Keratinocyte (primary cell): ENCODE results near the gene SKP1. TPM values are rescaled to one million over a fixed set of nuclear protein-coding genes. Genes with fewer than 3 reads are reported as not detected.

Experiments
- DNase-seq: peaks from one replicate; pipeline ENCODE4 v3.0.0-alpha.2; 2011; ENCODE audit warnings: low read depth, missing footprints, low spot score
- FAIRE-seq: peaks from 2 replicates; lab custom pipeline; 2011; peaks lifted over from hg19 to GRCh38; lab: Jason Lieb, UNC
- H2AFZ ChIP-seq: 2 replicates; pipeline ENCODE4 v1.6.0; 2012; ENCODE audit warnings: low read length, control low read depth, inconsistent platforms; ENCODE audit not compliant: control insufficient read depth
- H3K27ac ChIP-seq: 2 replicates; pipeline ENCODE4 v1.5.1; 2011; ENCODE audit warnings: low read length; ENCODE audit not compliant: control insufficient read depth, insufficient read depth
- H3K27me3 ChIP-seq: 3 replicates; pipeline ENCODE4 v1.6.0; 2011; ENCODE audit warnings: low read length; ENCODE audit not compliant: control insufficient read depth, insufficient read depth; ENCODE audit errors: extremely low read depth
- H3K36me3 ChIP-seq, 2 experiments: 2 replicates in 1 of 2; 3 replicates in 1 of 2; pipeline ENCODE4 v1.5.1; 2011; ENCODE audit warnings: low read length in 2 of 2, mild to moderate bottlenecking in 1 of 2; ENCODE audit not compliant: control insufficient read depth in 2 of 2, insufficient read depth in 2 of 2; ENCODE audit errors: extremely low read depth in 1 of 2
- H3K4me1 ChIP-seq: 3 replicates; pipeline ENCODE4 v1.5.1; 2011; ENCODE audit warnings: low read length; ENCODE audit not compliant: control insufficient read depth, insufficient read depth; ENCODE audit errors: extremely low read depth
- H3K4me2 ChIP-seq: 3 replicates; pipeline ENCODE4 v1.6.0; 2011; ENCODE audit warnings: low read depth, low read length; ENCODE audit not compliant: control insufficient read depth, insufficient read depth; ENCODE audit errors: extremely low read depth
- H3K4me3 ChIP-seq, 3 experiments: fragments of 200-600 bp in 1 of 3; sonication (generic) in 1 of 3; 2 replicates in 2 of 3; 3 replicates in 1 of 3; pipeline ENCODE4 v1.5.1; 2011 to 2016; ENCODE audit warnings: low read length in 3 of 3, mild to moderate bottlenecking in 3 of 3, control low read depth in 2 of 3, inconsistent platforms in 1 of 3, low read depth in 1 of 3, mixed read lengths in 1 of 3, mixed run types in 1 of 3, moderate library complexity in 1 of 3; ENCODE audit not compliant: control insufficient read depth in 2 of 3, insufficient read depth in 2 of 3; ENCODE audit errors: extremely low read depth in 1 of 3
- H3K79me2 ChIP-seq: 2 replicates; pipeline ENCODE4 v1.6.0; 2012; ENCODE audit warnings: low read length; ENCODE audit not compliant: control insufficient read depth, insufficient read depth
- H3K9ac ChIP-seq: 3 replicates; pipeline ENCODE4 v1.6.0; 2011; ENCODE audit warnings: low read length; ENCODE audit not compliant: control insufficient read depth, insufficient read depth; ENCODE audit errors: extremely low read depth
- H3K9me1 ChIP-seq: 3 replicates; pipeline ENCODE4 v1.6.0; 2011; ENCODE audit warnings: low read length; ENCODE audit not compliant: control insufficient read depth, insufficient read depth; ENCODE audit errors: extremely low read depth
- H3K9me3 ChIP-seq: 2 replicates; pipeline ENCODE4 v1.5.1; 2012; ENCODE audit warnings: low read depth, low read length; ENCODE audit not compliant: control insufficient read depth
- H4K20me1 ChIP-seq: 3 replicates; pipeline ENCODE4 v1.6.0; 2011; ENCODE audit warnings: low read length; ENCODE audit not compliant: control insufficient read depth, insufficient read depth; ENCODE audit errors: extremely low read depth
- EZH2 ChIP-seq: IDR thresholded peaks from one replicate; pipeline ENCODE4 v1.6.1; 2012; ENCODE audit warnings: inconsistent platforms, mild to moderate bottlenecking, low read length, moderate library complexity
- dilution Hi-C: fragments of 300-500 bp; cut with MboI; formaldehyde crosslinking; loops from one replicate; pipeline ENCODE4 v1.7.0; 2020; ENCODE audit warnings: low sequenced_read_pairs; ENCODE audit not compliant: extremely low pct_ligation_motif_present
- polyA plus RNA-seq, 5 experiments: library from polyadenylated mRNA; depleted of rRNA in 3 of 5; stranded (reverse) in 3 of 5; stranded (forward) in 1 of 5; unstranded in 1 of 5; fragments of >200 nt; gene quantifications; 1 replicate in 1 of 5; 2 replicates in 3 of 5; 3 replicates in 1 of 5; pipeline versions ENCODE4 v1.2.1 to v1.2.3, GENCODE V29; 2011 to 2012; ENCODE audit warnings: missing spikeins in 2 of 5, low read depth in 1 of 5, low replicate concordance in 1 of 5
- TF ChIP-seq, protein P1 (sequence below), 3 experiments: IDR thresholded peaks in 1 of 3; conservative IDR thresholded peaks in 1 of 3; optimal IDR thresholded peaks in 1 of 3; 2 replicates in 2 of 3; 3 replicates in 1 of 3; pipeline versions ENCODE3 to v1.5.1; 2011; ENCODE audit warnings: low read length in 3 of 3, mild to moderate bottlenecking in 3 of 3, moderate library complexity in 2 of 3, control low read depth in 1 of 3, inconsistent platforms in 1 of 3; ENCODE audit not compliant: insufficient read depth in 2 of 3; ENCODE audit errors: extremely low read depth in 1 of 3

Gene SKP1
- polyA plus RNA-seq, 1 donor (not counting 4 experiments of a cell fraction or from before 2014, with no cell fraction given) = 444 TPM

DNA sequence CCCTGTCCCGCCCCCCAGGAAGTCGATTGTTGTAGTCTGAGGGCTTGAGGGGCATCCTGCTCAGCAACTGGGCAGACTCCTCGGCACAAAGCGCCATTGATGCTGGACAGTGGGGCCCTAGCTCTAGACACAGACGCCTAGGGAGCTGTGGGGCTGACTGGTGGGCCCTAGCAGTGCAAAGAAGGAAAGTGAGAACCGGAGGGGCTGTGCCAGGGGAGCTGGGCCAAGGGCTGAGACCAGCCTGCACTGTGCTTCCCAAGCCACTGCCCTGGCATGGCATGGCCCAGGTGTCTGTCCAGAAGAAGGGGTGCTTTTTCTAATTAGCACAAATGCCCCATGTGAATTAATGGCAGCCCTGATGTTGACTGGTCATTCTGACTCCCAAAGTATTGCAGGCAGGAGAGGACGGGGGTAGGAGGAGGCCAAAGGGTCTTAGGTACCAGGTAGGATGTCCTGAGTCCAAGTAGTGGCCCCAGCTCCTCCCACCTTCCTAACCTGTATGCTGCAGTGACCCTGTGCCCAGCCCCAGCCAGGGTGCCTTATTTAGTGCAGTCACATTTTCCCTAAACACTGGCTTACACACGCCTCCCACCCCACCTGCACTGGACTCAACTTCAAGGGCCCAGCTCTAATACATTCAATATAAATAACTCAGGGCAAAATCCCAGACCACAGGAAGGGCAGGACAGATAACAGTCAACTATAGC, 46.4 kb downstream of the SKP1 start:
- Histone ChIP-seq H2AFZ (no peak overlapping the region), H3K36me3 (peaks cover 8 to 16% of the 10 kb centered on the region in 2 experiments), H4K20me1 (peaks cover 4% of the 10 kb centered on the region), H3K27ac (no peak overlapping the region), H3K9me1 (no peaks in the 10 kb centered on the region), H3K79me2 (no peaks in the 10 kb centered on the region), H3K9me3 (no peaks in the 10 kb centered on the region), H3K9ac (no peak overlapping the region), H3K27me3 (no peaks in the 10 kb centered on the region), H3K4me2 (no peak overlapping the region), H3K4me1 (peaks cover 10% of the 10 kb centered on the region), H3K4me3 (no peak overlapping the region)
- DNase-seq (no peak), FAIRE-seq (no peak)
- dilution Hi-C loops = no loop called here
- no peak for TF ChIP-seq EZH2
- TF ChIP-seq, protein P1, sequence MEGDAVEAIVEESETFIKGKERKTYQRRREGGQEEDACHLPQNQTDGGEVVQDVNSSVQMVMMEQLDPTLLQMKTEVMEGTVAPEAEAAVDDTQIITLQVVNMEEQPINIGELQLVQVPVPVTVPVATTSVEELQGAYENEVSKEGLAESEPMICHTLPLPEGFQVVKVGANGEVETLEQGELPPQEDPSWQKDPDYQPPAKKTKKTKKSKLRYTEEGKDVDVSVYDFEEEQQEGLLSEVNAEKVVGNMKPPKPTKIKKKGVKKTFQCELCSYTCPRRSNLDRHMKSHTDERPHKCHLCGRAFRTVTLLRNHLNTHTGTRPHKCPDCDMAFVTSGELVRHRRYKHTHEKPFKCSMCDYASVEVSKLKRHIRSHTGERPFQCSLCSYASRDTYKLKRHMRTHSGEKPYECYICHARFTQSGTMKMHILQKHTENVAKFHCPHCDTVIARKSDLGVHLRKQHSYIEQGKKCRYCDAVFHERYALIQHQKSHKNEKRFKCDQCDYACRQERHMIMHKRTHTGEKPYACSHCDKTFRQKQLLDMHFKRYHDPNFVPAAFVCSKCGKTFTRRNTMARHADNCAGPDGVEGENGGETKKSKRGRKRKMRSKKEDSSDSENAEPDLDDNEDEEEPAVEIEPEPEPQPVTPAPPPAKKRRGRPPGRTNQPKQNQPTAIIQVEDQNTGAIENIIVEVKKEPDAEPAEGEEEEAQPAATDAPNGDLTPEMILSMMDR (optimal IDR thresholded peaks at IDR 0.05 in 1 of 3, IDR thresholded peaks at IDR 0.05 in 1 of 3, conservative IDR thresholded peaks at IDR 0.05 in 1 of 3; ENCODE audit: extremely low read depth in 1 of 3, insufficient read depth in 2 of 3, low read length in 3 of 3) = no peak

DNA sequence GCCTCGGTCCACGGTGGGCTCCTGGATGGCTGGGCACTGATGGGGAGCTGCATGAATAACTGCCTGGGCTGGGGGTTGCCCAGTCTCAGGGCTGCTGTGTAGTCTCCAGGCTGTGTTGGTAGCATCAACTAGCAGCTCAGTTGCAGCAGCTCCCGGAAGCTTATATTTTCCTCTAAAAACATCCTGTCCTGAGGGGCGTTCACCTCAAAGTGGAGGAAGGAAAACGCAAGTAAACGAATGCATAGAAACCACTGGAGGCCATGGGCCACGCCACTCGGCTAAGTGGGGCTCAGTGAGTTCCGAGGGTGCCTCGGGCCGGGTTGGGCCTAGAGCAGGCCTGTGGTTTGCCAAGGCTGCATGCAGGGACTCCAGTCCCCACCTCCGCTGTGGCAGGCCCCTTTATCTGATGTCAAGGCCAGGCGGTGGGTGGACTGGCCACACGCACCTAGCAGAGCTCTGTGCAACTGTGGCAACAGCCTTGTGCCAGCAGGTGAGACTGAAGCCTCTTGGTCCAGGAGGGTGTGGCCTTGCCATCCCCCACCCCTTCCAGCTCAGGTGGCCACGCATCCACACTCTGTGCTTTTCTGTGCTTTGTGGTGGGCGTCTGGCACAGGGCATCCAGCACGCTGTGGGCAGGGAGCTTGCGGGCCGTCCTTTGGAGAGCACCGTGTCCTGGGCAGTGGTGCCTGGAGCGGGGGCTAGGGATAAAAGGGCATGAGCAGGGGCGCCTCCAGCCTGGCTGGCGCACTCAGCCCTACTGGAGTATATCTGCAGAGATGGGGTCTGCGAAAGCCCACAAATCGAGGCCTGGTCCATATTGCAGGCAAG, 47.1 kb downstream of the SKP1 start:
- FAIRE-seq (no peak), DNase-seq (no peak)
- Histone ChIP-seq H4K20me1 (peaks cover 4% of the 10 kb centered on the region), H3K36me3 (peaks cover 5 to 15% of the 10 kb centered on the region in 2 experiments), H3K9ac (no peak overlapping the region), H3K9me1 (no peaks in the 10 kb centered on the region), H3K4me2 (no peak overlapping the region), H3K9me3 (no peaks in the 10 kb centered on the region), H2AFZ (no peak overlapping the region), H3K4me3 (no peak overlapping the region), H3K27me3 (no peaks in the 10 kb centered on the region), H3K27ac (no peak overlapping the region), H3K4me1 (peaks cover 17% of the 10 kb centered on the region), H3K79me2 (no peaks in the 10 kb centered on the region)
- TF ChIP-seq, protein P1 (optimal IDR thresholded peaks at IDR 0.05 in 1 of 3, IDR thresholded peaks at IDR 0.05 in 1 of 3, conservative IDR thresholded peaks at IDR 0.05 in 1 of 3; ENCODE audit: extremely low read depth in 1 of 3, insufficient read depth in 2 of 3, low read length in 3 of 3) = no peak
- no peak for TF ChIP-seq EZH2
- dilution Hi-C loops = no loop called here
